ENCODE data around the gene PAPOLA.
"Not testable (repeated sequence)": the region's sequence is repeated elsewhere in the genome, so short reads cannot be mapped to it uniquely, and the experiment has no call there.

PAPOLA gene

DNA sequence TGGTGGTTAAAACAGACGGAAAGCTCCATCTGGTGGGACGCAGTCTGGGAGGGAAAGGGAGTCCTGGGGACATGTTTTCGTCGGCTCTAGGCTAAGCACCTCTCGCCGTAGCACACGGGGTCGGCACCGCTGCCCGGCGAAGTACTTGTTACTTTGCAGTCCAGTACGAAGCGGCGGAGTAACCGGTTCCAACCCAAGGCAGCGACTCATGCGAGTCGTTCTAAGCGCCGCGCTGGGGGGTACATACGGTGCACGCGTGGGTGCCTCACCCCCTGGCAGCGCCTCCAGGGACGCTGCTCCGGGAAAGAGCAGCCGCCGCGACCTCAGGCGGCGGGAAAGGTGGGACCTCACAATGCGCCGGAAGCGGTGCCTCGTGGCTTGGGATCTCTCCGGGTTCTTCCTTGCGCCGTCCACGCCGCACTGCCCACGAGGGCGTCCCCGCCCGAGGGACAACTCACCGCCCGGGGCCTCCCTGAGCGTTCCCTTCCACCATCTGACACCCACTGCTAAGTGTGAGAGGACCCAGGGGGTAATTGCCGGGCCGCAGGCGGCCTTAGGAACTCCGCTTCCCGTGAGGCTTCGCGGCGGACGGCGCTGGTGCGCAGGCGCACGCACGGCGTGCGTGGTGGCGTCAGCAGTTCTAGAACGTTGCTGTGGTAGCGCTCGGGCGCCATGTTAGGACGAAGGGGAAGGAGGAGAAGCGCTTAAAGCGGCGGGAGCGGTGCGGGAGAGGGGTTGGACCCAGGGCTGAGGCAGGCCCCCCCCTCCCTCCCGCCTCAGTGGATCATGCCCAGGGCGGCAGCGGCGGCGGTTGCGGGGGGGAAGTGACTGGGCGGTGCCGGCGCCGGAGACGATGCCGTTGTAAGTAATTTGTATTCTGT, at the start of gene PAPOLA:
PAPOLA (plus strand) TSS at position 643 of the 881 bp plus-strand sequence; CDS start at position 854, 211 bp downstream.
- peak; percentile 97 for DNase-seq (ENCODE audit: low spot score)

DNA sequence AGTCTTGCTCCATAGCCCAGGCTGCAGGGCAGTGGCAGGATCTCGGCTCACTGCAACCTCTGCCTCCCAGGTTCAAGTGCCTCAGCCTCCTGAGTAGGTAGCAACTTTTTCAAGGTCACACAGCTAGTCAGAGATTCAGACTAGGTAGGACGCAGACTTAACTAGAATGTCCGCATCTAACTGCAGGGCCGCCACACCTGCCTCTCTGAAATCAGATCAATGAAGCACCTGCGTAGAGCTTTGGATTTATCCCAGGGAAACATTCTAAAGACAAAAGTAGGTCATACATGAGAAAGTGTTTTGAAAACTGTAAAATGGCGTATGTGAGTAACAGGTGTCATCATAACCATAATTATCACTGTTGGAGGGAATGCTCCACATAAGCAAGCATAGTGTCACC, 49.5 kb upstream of the PAPOLA start:
- DNase-seq (ENCODE audit: low spot score): no peak

DNA sequence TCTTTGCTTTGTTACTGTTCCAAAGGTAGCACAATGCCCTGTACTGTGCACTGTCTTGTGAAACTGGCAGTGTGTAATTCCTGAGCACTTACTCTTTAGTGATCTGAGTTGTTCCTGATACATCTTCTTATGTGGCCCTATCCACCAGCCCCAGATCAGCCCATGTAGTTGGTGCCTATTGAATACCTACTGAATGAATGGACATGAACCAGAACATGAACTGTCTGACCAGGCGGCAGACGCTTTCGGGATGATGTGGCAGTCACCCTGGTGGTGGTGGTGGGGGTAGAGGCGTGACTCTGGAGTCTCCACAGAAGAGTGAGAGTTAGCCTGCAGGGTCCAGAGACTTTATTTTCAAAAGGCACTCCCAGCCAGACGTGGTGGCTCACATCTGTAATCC, 46.6 kb upstream of the PAPOLA start:
- peak; percentile 15 for DNase-seq (ENCODE audit: low spot score)

DNA sequence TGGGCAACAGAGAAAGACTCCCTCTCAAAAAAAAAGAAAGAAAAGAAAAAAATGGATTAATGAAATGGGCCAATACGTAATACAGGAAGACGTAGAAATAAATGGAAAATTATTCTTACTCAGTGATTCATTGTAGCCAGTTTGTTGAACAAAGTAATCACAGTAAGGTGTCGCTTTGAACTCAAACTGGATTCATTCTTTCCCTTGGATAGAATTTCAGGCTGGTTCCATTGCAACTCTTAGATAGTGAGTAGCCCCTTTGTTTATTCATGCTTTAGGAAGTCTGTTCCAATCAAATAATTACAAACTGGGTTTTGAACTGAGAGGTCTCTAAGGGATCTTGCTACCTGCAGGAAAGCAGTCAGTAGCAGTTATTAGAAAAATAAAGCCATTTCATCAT, 42.3 kb upstream of the PAPOLA start:
- DNase-seq (ENCODE audit: low spot score): no peak

DNA sequence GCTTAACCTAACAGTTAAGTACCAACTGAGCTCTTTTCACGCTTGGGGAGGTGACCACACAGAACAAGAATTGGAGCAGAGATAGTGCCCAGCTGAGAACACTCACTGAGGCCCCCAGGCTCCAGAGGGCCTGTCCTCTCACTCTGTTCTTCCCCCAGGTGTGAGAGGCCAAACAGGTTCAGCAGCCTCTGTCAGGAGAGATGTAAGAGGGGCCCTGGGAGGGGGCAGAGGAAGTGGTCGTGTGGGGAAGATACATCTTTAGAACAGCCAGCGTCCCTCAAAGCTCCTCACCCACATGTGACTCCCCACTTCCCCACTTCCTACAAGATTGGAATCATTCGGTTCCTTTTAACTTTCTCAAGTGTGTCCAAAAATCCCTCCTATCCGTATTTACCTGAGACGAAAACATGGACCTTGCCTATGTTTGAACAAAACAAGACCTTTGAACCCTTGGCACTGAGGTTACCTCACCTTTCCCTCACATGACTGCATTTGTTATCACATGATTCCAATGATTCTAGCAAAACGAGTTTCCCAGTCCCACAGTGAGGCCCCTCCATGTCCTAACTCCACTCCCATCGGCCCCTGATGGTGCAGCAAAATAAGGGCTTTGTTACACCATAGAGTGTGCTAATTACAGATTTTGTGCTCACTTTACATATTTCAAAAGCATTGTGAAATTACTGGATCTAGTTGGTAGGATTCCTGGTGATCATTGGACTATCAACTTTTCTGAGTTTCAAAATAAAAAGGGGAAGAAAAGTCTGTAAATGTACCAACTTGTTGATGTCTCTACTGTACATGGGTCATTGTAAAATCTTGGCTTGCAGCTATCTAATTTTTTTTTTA, 40.0 kb upstream of the PAPOLA start:
- no peak for DNase-seq (ENCODE audit: low spot score)

DNA sequence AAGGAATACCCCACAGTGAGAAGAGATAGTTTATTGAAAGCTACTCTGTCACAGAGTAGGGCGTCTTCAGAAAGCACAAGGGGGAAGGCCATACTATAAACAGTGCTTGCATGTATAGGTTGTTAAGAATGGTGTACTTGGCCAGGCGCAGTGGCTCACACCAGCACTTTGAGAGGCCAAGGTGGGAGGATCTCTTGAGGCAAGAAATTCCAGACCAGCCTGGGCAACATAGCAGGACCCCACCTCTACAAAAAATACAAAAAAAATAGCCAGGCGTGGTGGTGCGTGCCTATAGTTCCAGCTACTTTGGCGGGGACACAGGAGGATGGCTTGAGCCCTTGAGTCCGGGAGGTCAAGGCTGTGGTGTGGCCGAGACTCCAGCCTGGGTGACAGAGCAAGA, 38.0 kb upstream of the PAPOLA start:
- no peak for DNase-seq (ENCODE audit: low spot score)

DNA sequence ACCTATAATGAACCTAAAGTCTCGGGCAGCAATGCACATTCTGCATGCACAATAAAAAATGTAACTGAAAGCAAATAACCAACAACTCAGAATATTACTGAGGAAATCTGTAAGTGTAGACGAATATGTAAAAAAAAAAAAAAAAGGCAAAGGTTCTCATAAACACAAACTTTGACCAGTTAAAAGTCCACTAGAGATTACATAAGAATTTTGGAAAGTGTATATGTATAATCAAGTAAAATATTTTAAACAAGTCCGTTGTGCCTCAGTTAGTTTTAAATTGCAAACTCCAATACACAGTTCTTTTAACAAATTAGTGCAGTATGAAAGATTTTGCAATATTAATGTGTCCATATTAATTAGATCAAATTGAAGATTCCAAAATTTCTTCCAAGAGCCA, 35.3 kb upstream of the PAPOLA start:
- no peak for DNase-seq (ENCODE audit: low spot score)

DNA sequence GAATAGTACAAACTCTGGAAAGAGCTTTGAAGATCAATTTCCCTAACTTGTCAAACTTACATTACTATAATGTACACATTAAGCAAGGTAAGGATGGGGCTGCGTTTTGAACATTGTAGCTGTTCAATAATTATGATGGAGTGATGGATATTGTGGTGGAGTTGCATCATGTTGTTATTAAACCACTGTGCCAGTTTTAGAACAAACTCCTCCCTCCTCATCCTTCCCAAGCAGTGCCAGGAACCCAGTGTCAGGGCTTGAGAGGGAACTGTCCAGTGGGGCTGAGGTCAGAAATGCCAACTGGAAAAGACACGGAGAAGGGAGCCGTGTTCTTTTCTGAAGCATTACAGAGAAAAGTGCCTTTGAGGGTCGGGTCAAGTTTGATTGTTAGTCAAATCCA, 31.9 kb upstream of the PAPOLA start:
- no peak for DNase-seq (ENCODE audit: low spot score)

DNA sequence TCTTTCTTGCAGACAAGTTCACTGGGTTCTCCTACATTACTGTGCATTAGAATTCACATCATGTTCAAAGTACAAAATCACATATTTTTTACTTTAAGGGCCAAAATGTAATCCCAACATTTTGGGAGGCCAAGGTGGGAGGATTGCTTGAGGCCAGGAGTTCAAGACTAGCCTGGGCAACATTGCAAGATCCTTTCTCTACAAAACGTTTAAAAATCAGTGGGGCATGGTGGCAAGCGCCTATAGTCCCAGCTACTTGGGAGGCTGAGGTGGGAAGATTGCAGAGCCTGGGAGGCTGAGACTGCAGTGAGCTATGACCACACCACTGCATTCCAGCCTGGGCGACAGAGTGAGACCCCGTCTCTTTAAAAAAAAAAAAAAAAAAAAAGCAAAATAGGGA, 31.2 kb upstream of the PAPOLA start:
- not testable (repeated sequence) for DNase-seq (ENCODE audit: low spot score)

DNA sequence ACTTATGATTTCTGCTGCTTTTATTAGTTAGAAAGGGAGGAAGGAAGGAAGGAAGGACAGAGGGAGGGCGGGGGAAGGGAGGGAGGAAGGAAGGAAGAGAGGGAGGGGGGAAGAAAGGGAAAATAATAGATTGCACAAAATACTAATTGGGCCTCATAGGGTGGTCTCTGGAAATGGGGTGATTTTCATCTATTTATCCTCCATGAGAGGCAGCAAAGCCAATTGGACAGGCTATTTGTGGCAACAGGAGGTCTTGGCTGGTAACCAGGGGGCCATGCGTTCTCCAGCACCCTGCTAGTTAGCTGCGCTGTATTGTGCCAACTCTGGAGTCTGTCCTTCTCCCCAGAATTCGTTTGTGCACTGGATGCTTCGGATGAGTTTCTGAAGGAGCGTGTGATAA, 24.1 kb upstream of the PAPOLA start:
- DNase-seq (ENCODE audit: low spot score): no peak

DNA sequence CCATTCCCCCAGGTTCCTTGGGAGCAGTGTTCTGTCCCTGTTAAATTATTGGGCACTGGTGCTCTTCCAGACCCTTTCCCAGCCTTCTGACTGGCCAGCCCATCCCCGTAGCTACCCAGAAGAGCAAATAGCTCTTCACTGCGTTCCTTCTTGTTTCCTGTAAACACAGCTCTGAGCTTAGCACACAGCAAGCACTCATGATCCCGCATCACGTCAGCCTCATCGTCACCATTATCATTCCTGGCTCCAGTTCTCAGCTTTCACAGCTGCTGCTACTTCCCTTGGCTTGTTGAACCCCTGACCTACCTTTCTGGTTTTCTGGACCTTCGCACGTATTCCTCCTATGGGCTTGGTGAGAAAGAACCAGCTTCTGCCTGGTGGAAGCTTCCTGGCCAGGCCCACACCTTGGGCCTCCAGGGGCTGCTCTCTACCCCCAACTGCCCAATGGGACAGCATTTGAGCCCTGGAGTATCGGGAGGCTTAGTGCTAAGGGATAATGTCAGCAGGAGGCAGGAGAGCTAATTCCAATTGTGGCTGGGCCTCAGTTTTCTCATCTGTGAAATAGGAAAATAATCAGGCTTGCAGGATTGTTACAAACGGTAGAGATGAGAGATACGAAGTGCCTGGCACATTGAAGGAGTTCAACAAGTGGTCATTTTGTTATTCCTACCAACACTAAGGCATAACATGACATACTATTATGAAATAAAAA, 22.6 kb upstream of the PAPOLA start:
- no peak for DNase-seq (ENCODE audit: low spot score)

DNA sequence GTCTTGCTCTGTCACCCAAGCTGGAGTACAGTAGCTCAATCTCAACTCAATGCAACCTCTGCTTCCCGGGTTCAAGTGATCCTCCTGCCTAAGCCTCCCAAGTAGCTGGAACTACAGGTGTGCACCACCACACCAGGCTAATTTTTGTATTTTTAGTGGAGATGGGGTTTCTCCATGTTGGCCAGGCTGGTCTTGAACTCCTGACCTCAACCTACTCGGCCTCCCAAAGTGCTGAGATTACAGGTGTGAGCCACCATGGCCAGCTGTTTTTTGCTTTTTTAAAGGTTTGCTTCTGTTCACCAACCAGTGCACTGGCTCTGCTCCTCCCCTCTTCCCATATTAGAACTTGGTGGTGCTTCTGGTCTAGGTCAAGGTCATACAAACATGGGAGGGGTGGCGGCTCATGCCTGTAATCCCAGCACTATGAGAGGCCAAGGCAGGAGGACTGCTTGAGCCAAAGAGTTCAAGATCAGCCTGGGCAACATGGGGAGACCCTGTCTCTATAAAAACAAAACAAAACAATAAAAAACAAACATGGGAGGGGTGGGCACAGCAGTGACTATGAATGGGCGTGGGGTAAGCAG, 20.4 kb upstream of the PAPOLA start:
- DNase-seq (ENCODE audit: low spot score): no peak

DNA sequence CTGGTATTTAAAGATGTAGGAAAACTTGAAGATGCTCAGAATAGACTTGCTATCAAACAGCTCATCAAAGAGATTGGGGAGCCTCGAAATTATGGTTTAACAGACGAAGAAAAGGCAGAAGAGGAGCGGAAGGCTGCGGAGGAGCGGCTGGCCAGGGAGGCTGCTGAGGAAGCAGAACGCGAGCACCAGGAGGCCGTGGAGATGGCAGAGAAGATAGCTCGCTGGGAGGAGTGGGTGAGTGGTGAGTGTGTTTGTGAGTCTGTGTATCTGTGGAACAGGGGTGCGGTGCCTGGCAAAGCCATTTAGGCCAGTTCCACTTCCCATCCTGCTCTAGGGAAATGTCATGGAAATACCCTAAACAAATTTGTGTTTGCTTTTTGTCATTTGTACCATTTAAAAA, 19.2 kb upstream of the PAPOLA start:
- no peak for DNase-seq (ENCODE audit: low spot score)

DNA sequence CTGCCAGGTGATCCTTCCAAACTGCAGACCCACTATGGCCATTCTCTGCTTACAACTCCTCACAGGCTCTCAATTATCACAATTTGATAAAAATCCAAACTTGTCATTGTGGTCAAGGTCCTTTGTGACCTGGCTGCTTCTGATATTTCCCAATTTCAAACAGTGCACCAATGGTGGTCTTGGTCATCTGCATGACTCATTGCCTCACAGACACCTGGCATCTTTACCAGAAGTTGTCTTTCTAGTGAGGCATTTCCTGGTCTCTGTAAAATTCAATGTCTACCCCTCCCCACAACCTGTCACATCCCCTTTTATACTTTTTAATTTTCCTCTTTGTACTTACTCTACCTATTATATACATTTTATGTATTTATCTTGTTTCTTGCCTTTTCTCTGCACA, 17.8 kb upstream of the PAPOLA start:
- no peak for DNase-seq (ENCODE audit: low spot score)

DNA sequence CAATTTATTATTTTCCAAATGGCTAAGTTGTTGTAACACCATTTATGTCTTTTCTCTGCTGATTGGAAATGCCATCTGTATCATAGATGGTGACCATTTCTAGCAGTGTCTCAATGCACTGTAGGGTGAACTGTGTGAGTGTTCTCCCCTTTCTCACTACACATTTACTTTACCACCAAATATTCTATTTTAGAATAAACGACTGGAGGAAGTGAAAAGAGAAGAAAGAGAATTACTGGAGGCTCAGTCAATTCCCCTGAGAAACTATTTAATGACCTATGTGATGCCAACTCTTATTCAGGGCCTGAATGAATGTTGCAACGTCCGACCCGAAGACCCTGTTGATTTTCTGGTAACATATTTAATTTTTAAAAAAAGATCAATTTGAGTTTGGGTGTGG, 15.5 kb upstream of the PAPOLA start:
- no peak for DNase-seq (ENCODE audit: low spot score)

DNA sequence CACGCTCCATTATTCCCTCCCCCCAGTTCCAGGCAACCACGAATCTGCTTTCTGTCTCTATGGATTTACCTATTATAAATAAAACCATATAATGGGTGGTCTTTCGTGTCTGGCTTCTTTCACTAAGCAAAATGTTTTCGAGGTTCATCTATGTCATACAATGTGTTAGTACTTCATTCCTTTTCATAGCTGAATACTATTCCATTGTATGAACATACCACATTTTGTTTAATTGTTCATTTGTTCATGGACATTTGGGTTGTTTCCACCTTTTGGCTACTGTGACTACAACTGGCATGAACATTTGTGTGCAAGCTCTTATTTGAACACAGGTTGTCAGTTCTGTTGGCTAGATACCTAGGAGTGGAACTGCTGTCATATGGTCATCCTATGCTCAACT, 12.9 kb upstream of the PAPOLA start:
- DNase-seq (ENCODE audit: low spot score): no peak

DNA sequence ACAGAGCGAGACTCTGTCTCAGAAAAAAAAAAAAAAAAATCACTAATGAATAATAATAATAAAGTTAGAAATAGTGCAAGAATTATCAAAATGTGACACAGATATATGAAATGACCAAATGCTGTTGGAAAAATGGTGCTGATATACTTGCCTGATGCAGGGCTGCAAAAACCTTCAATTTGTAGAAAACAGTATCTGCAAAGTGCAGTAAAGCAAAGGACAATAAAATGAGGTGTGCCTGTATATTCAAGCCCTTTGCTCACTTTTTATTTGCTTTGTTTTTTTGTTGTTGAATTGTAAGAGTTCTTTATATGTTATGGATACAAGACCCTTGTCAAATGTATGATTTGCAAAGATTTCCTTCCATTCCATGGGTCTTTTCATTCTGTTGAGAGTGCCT, 9.0 kb upstream of the PAPOLA start:
- DNase-seq (ENCODE audit: low spot score): no peak

DNA sequence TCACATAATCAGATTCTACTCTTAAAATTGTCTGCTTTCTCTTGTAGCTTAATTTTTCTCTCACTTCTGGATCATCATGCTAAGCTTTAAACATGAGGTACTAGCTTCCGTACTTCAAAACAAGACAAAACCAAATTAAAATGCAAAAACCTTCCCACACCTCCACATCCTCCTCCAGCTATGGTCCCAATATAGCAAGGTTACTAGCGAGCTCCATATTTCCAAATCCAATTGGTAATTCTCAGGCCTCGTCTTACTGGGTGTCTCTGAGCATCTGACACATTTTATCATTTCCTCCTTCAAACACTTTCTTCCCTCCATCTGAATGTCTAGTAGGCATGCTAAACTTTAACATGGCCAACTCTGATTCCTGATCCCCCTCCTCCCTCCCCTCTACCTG, 7.9 kb upstream of the PAPOLA start:
- DNase-seq (ENCODE audit: low spot score): no peak

DNA sequence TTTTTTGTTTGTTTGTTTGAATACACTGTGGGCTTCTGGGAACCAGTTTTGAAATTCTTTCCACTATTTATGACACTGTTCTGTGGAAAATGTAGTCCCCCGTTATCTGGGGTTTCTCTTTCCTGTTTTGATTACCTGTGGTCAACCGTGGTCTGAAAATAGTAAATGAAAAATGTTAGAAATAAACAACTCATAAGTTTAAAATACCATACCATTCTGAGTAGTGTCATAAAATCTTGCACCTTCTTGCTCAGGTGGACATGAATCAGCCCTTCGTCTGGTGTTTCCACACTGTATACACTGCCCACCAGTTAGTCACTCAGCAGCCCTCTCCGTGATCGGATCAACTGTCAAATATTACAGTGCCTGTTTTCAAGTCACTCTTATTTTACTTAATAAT, 5.1 kb upstream of the PAPOLA start:
- DNase-seq (ENCODE audit: low spot score): no peak

DNA sequence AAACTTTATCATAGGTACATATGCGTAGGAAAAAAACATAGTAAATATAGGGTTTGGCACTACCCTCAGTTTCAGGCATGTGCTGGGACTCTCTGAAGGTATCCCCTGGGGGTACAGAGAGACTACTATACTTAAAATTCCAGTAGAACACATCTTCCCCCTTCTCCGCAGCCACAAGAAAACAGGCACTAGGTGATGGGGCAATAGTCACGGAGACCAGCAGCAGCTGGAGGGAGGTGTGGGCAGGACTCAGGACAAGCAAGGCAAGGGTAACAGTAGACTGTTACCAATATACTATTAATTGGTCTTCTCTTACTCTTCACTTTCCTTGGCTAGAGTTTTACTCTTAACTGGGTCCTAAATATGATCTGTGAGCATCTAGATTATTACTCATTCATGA, 4.6 kb upstream of the PAPOLA start:
- no peak for DNase-seq (ENCODE audit: low spot score)

DNA sequence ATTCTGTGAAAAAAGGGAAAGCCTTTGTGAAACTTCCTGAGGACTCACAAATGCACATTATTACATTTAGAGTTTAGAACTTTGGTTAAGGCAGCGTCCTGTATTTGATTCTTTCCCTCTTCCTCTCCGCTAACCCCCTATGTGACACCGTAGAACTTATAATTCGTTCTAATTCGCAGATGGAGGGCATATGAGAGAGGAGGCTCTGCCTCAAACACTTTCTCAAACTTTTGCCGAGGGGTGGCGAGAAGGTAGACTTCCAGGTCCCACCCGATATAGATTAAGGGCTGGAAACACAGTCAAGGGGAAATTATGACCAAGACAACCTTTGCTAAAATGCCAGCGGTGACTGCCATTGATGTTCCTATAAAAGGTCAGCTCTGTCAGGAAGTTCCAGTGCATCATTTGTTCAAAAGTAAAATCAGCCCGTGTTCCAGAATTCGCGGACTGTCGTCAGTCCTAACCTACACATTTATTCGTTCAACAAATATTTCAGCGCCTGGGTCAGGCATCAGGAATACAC, 904 bp upstream of the PAPOLA start:
- DNase-seq (ENCODE audit: low spot score): peak; percentile 4

Measured in AG08396 (cell line).